ENCODE measurements around the gene FOS.
A peak's percentile ranks its signal among the peaks of the same experiment; 100 is the strongest.
"Not testable (repeated sequence)": the region's sequence is repeated elsewhere in the genome, so short reads cannot be mapped to it uniquely, and the experiment has no call there.

Gene FOS

DNA sequence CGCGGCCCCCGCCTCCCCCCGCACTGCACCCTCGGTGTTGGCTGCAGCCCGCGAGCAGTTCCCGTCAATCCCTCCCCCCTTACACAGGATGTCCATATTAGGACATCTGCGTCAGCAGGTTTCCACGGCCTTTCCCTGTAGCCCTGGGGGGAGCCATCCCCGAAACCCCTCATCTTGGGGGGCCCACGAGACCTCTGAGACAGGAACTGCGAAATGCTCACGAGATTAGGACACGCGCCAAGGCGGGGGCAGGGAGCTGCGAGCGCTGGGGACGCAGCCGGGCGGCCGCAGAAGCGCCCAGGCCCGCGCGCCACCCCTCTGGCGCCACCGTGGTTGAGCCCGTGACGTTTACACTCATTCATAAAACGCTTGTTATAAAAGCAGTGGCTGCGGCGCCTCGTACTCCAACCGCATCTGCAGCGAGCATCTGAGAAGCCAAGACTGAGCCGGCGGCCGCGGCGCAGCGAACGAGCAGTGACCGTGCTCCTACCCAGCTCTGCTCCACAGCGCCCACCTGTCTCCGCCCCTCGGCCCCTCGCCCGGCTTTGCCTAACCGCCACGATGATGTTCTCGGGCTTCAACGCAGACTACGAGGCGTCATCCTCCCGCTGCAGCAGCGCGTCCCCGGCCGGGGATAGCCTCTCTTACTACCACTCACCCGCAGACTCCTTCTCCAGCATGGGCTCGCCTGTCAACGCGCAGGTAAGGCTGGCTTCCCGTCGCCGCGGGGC is at the start of gene FOS:
FOS (plus strand) TSS at position 407 of the 731 bp plus-strand sequence; CDS start at position 562, 155 bp downstream.
- peak; percentile 100 for FAIRE-seq
- DNase-seq (ENCODE audit: insufficient read length, low spot score) = peak; percentile 100

DNA sequence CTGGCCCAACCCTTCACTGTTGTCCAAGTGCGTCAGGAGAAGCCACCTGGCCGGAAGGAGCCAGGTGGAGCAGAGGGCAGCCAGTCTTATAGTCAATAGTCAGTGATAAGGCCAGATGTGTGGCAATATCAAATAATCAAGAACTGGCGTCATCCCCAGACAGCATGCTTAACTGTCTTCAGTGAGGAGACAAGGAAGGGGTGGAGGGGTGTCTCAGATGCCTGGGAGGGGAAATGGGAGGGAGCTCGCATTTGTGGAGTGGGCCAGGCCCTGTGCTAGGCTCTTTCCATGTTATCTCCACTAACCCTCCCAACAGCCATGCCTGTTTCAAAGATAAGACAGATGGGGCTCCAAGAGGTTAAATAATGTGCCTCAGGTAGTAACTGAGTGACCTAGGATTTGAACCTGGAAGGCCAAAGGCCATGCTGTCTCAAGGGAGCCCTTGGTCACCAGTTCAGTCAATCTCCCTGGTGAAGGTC is 48.9 kb upstream of the FOS start:
- peak; percentile 80 for FAIRE-seq
- DNase-seq (ENCODE audit: insufficient read length, low spot score) = no peak

GRCh38 chr14:75230140-75230792 is 48.4 kb upstream of the FOS start:
- FAIRE-seq (peak; percentile 84), DNase-seq (ENCODE audit: insufficient read length, low spot score) (peak; percentile 61)

GRCh38 chr14:75231320-75231719 is 47.3 kb upstream of the FOS start:
- no peak for DNase-seq (ENCODE audit: insufficient read length, low spot score)
- peak; percentile 94 for FAIRE-seq

DNA sequence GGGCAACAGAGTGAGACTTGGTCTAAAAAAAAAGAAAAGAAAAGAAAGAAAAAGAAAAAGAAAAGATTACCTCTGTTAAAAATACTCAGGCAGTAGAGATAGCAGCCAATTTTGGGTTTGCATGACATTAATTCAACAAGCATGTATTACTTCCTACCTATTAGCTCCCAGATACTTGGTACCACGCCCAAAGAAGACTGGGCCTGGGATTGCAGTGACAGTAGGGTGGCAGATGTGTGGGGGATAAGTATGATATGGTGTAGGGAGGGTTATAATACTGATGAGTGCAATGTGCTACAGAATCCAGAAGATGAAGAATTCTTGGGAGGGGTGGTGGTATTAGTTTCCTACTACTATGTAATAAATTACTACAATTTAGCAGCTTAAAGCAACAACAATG is 46.4 kb upstream of the FOS start:
- DNase-seq (ENCODE audit: insufficient read length, low spot score) (no peak), FAIRE-seq (peak; percentile 4)

DNA sequence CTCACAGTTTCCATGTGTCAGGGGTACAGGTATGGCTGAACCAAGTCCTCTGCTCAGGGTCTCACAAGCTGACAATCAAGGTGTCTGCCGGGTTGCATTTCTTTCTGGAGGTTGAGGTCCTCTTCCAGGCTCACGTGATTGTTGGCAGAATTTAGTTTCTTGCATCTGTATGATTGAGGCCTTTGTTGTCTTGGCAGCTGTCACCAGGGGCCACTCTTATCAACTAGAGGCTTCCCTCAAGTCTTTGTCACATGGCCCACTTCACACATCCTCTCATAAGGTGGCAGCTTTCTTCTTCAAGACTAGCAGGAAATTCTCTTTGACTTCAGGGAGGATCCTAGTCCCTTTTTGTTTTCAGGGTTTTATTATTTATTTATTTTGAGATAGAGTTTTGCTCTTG is 46.0 kb upstream of the FOS start:
- DNase-seq (ENCODE audit: insufficient read length, low spot score) = no peak

DNA sequence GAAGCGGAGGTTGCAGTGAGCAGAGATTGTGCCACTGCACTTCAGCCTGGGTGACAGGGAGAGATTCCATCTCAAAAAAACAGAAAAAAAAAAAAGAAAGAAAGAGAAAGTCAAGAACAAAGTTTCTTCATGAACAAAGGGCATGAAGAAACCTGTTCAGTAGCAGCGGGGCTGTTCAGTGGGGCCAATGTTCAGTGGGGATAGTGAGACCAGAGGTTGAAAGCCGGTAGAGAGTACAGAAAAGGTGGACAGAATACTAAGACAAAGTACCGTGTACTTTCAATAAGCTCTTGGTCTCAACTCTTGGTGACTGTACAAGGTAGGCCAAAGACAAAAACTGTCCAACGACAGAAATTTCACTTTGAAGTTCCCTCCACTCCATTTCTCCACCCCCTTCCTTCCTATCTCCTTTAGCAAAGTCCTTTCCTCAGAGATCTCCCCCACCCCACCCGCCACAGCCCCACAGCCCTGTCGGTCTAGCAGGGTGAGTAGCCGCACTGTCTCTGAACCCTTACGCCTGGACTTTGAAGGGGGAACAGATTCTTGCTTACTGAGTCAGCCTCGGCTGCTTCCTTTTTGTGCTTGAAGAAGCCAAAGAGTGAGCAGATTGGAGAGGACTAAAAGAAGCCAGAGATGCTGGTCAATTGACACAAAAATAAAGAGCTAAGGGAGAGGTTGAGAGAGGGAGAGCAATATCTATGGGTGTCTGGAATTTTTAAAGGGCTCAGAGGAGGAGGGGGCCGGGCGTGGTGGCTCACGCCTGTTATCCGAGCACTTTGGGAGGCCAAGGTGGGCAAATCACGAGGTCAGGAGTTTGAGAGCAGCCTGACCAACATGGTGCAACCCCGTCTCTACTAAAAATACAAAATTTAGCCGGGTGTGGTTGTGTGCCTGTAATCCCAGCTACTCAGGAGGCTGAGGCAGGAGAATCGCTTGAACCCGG is 44.2 kb upstream of the FOS start:
- peak; percentile 94 for DNase-seq (ENCODE audit: insufficient read length, low spot score)
- peak; percentile 97 for FAIRE-seq

More for the DNA sequence above, 46.0 kb upstream of the FOS start:
- peak; percentile 58 for FAIRE-seq

DNA sequence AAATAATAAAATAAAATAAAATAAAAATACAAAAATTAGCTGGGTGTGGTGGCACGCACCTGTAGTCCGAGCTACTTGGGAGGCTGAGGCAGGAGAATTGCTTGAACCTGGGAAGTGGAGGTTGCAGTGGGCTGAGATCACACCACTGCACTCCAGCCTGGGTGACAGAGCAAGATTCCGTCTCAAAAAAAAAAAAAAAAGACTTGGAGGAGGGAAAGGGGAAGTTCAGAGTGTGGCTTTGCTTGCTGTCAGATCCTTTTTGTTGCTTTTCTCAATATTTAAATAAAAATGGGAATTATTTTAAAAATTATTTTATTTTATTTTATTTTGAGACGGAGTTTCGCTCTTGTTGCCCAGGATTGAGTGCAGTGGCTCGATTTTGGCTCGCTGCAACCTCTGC is 43.4 kb upstream of the FOS start:
- not testable (repeated sequence) for DNase-seq (ENCODE audit: insufficient read length, low spot score); FAIRE-seq

GRCh38 chr14:75236467-75236866 is 42.2 kb upstream of the FOS start:
- FAIRE-seq (no peak), DNase-seq (ENCODE audit: insufficient read length, low spot score) (no peak)

DNA sequence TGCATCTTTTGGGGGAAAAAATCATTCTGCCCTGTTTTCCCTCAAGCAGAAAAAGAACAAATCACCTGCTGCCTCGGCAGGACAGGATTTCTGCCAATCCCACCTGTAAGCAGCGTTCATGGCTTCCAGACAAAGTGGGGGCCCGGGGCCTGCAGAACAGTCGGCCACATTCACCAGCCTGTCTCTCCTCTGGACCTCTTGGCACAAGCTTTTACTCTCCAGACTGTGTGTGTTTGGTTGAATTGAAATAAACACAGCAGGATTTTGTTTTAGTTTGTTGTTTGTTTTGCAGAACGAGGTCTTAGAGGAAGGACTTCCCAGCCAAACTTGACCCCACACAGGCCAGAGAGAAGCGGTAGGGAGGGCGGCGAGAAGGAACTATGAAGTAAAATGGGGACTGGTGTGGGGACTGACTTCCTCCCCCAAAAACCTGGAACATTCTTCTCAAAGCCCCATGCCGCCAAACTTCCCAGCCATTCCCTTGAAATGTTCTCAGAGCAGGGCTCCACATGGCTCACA is 41.7 kb upstream of the FOS start:
- DNase-seq (ENCODE audit: insufficient read length, low spot score) (no peak), FAIRE-seq (peak; percentile 23)

DNA sequence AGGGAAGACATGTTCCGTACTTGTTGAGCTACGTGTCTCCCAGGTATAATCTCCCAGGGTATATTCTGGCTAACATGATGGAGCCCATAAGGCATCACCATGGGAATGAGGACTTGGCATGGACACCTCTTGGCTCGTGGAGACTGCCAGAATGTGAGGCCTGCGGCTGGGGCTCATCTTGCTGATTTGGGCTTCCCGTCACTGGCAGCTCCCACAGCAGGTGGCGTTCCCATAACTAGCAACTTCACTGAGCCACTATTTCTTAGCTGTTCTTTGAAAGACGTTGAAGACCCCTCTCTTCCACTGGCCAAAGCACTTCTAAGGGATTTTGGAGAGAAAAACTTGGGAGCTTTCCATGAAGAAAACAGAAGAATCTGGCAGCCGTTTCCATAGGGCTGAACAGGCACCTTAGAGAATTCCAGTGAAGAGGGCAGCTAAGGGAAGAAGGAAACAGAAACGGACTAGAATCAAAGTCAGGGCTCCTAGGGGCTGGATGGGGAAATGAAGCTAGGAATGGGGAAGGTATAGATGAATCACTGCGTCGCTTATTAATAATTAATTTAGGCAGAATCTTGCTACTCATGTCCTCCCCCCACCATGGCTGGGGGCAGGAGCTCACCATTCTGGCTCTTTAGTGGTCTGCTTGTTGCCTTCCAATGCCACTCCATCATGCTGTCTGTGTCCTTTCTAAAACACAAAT is 39.7 kb upstream of the FOS start:
- no peak for DNase-seq (ENCODE audit: insufficient read length, low spot score)
- no peak for FAIRE-seq

GRCh38 chr14:75240781-75241180 is 37.8 kb upstream of the FOS start:
- DNase-seq (ENCODE audit: insufficient read length, low spot score) (no peak), FAIRE-seq (peak; percentile 31)

DNA sequence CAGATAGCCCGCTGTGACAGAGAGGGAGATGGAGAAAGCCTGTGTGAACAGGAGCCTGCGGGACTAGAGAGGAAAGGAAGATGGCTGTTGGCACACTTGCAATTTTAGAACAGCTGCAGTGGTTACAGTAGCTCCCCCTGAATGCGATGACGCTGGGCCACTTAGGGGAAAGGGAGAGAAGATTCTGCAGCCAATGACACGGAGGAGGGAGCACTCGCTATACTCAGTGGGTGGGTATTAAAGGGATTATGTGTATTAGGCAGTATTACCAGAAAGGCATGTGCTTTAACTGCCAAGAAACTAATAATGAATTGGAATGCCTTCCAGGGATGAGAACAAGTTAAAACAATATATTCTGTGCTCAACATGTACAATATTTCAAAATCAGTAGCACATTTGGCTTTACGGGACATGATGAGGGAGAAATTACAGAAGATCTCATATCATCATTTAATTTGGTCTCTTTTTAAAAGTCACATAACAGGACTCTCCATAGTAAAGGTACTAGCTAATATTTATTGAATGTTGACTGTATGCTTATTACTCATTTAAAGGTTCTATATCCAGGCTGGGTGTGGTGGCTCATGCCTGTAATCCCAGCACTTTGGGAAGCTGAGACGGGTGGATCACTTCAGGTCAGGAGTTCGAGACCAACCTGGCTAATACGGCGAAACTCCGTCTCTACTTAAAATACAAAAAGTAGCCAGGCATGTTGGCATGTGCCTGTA is 35.9 kb upstream of the FOS start:
- DNase-seq (ENCODE audit: insufficient read length, low spot score) (no peak), FAIRE-seq (peak; percentile 89)

GRCh38 chr14:75244121-75244520 is 34.5 kb upstream of the FOS start:
- no peak for DNase-seq (ENCODE audit: insufficient read length, low spot score)
- FAIRE-seq = no peak

DNA sequence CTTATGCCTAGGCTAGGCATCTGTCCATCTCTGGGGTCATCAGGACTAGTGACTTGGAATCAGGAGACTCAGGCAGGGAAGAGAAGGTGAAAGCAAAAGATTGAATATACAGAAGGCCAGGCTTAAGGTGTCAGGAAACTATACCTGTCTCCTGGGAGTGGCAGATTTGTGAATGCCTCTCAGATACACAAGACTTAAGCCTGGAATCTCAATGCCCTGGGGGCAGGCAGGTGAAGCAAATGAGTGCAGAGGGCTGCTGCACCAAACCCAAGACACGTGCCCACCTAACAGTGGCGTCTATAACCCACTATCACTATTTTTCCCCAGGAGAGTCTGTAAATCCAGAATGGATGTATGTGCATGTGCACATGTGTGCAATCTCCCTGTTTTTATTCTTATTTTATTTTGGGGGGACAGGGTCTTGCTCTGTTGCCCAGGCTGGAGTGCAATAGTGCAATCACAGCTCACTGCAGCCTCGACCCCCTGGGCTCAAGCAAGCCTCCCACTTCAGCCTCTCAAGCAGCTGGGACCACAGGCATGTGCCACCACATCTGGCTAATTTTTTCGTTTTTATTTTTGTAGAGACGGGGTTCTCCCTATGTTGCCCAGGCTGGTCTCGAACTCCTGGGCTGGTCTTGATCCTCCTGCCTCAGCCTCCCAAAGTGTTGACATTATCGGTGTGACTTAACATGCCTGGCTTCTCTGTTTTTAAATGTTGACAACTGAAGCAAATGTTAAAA is 31.9 kb upstream of the FOS start:
- DNase-seq (ENCODE audit: insufficient read length, low spot score) = no peak
- FAIRE-seq = no peak

DNA sequence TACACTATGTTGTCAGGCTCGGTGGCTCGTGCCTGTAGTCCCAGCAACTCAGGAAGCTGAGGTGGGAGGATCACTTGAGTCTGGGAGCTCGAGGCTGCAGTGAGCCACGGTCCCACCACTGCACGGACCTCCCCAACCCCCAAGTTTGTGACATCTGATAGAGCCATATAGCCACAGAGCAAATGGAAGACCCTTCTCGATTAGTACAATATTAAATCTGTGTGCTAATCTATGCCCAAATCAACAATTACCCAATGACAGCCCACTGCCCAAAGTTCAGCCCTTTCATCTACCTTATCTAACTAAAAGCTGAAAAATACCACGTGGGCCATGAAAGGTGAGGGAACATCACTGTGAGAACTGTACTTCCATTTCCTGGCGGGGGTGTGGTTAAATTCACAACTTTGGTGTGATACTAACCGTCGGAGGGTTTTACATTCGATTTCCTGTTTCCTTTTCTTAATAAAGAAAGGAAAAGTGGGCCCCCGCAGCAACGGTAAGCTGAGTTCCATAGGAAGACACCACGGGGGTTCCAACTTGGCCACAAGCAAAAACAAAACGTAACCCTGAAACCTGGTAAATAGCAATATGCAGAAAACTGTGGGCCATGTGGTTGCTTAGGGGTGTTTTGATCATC is 31.2 kb upstream of the FOS start:
- FAIRE-seq = no peak
- no peak for DNase-seq (ENCODE audit: insufficient read length, low spot score)

DNA sequence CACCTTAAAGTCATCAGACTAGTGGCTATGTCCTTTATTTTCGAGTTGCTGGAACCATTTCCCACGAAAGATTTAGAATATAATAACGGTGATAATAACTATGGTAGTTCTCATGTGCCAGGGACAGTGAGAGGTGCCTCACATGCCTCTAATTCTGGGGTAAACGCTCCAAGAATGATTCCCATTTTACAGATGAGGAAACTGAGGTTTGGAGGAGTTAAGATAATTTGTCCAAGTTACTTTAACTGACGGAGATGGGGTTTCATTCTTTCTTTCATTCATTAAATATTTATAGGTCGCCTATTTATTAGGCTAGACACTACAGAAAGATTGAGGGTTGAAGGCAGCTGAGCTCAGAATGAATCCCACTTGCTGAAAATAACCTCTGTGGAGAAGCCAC is 30.7 kb upstream of the FOS start:
- no peak for FAIRE-seq
- DNase-seq (ENCODE audit: insufficient read length, low spot score) = no peak

DNA sequence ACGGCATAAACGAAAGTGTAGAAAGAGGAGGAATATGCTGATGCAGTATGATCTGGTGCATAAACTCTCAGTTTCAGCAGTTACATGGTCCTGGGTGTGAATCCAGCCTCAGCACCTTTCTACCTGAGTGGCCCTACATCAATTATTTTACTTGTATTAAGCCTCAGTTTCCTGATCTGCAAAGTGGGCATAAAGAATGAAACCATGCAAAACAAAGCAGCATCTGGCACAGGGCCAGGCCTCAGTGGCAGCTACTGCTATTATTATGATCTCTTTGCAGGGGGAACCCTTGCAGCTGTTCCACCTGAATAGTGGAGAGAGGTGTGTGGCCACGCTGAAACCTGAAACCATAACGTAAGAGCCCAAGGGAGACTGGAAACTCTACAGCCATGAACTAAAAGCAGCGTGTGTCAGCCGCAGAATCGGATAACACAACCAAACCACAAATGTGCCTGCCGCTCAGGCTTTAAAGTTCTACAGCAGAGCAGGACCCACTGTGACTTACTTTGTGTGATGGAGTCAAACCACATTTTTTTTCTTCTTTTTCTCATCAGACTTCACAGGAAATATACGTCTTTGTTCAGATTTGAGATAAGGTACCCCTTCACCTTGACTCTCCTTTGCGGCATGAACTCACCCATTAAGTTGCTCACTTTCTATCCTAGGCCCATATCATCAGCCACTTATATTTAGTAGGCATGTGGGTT is 29.2 kb upstream of the FOS start:
- FAIRE-seq (peak; percentile 60), DNase-seq (ENCODE audit: insufficient read length, low spot score) (no peak)

All from HTR-8/SVneo (cell line).